ENCODE data around the gene THOC1. TPM values are rescaled to one million over a fixed set of nuclear protein-coding genes. Genes with fewer than 3 reads are reported as not detected.
"Not testable (repeated sequence)": the region's sequence is repeated elsewhere in the genome, so short reads cannot be mapped to it uniquely, and the experiment has no call there.

THOC1 gene
- total RNA-seq, result 161 TPM

- no peaks in the 10 kb centered on the region for H3K9me3 ChIP-seq (ENCODE audit: low read depth, low read length)
- H3K27me3 ChIP-seq (ENCODE audit: insufficient read depth, low read length), result no peaks in the 10 kb centered on the region
- peaks cover 20% of the 10 kb centered on the region for H3K4me1 ChIP-seq (ENCODE audit: insufficient read depth, low read length)
- peak within 1 kb of the TSS; percentile 84 for H3K4me3 ChIP-seq (ENCODE audit: low read length)
Measured at GRCh38 chr18:267688-268552, at the start of gene THOC1. TSS of gene THOC1 (minus strand) at chr18:268047. CDS start at chr18:268019, 28 bp downstream.

- H3K4me1 ChIP-seq (ENCODE audit: insufficient read depth, low read length), result peaks cover 7% of the 10 kb centered on the region
- H3K27me3 ChIP-seq (ENCODE audit: insufficient read depth, low read length), result no peaks in the 10 kb centered on the region
- no peak overlapping the region for H3K4me3 ChIP-seq (ENCODE audit: low read length)
- H3K9me3 ChIP-seq (ENCODE audit: low read depth, low read length), result no peaks in the 10 kb centered on the region
Measured at GRCh38 chr18:317618-318017, 49.8 kb upstream of the THOC1 start.

DNA sequence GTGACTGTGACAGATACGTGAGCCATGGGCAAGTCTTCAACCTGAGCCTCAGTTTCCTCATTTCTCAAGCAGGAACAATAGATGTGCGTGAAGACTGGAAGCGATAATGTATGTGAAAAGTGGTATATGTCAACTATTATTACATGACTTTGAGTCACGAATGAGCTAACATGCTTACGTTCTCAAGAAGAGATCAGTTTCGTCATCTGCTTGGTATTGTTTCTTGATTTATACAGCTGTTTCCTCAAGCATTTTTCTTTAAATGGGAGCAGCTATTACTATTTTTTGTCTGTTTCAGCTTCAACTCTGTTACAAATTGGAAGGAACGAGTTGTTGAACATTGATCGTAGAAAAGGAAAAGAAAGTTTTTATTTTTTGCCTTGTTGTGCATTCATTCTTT is 48.5 kb upstream of the THOC1 start:
- H3K9me3 ChIP-seq (ENCODE audit: low read depth, low read length), result no peaks in the 10 kb centered on the region
- H3K4me3 ChIP-seq (ENCODE audit: low read length), result no peak overlapping the region
- H3K4me1 ChIP-seq (ENCODE audit: insufficient read depth, low read length), result no peaks in the 10 kb centered on the region
- no peaks in the 10 kb centered on the region for H3K27me3 ChIP-seq (ENCODE audit: insufficient read depth, low read length)

GRCh38 chr18:313931-314330 is 46.1 kb upstream of the THOC1 start:
- Histone ChIP-seq H3K4me3 (ENCODE audit: low read length) (no peak overlapping the region), H3K27me3 (ENCODE audit: insufficient read depth, low read length) (no peaks in the 10 kb centered on the region), H3K4me1 (ENCODE audit: insufficient read depth, low read length) (no peaks in the 10 kb centered on the region), H3K9me3 (ENCODE audit: low read depth, low read length) (no peaks in the 10 kb centered on the region)

- H3K9me3 ChIP-seq (ENCODE audit: low read depth, low read length), result no peaks in the 10 kb centered on the region
- no peak overlapping the region for H3K4me3 ChIP-seq (ENCODE audit: low read length)
- no peaks in the 10 kb centered on the region for H3K4me1 ChIP-seq (ENCODE audit: insufficient read depth, low read length)
- H3K27me3 ChIP-seq (ENCODE audit: insufficient read depth, low read length), result no peaks in the 10 kb centered on the region
Measured at GRCh38 chr18:312415-312814, 44.6 kb upstream of the THOC1 start.

DNA sequence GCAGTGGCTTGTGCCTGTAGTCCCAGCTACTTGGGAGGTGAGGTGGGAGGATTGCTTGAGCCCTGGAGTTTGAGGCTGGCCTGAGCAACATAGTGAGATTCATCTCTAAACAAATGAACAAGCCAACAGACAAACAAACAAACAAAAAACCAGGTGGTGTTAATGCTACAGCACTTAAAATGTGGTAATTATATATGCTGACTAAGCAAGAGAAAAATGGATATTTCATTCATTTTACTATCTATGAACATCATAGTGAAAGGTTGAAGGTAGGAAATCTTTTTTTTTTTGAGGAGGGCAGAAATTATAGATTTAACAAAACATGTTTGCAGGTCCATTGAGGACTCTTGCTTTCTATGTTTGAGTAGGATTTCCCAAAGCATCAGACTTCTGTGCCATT is 42.2 kb upstream of the THOC1 start:
- H3K4me3 ChIP-seq (ENCODE audit: low read length), result no peak overlapping the region
- no peaks in the 10 kb centered on the region for H3K4me1 ChIP-seq (ENCODE audit: insufficient read depth, low read length)
- H3K9me3 ChIP-seq (ENCODE audit: low read depth, low read length), result no peaks in the 10 kb centered on the region
- no peaks in the 10 kb centered on the region for H3K27me3 ChIP-seq (ENCODE audit: insufficient read depth, low read length)

GRCh38 chr18:308086-308485 is 40.2 kb upstream of the THOC1 start:
- H3K4me1 ChIP-seq (ENCODE audit: insufficient read depth, low read length); H3K4me3 ChIP-seq (ENCODE audit: low read length): not testable (repeated sequence)

GRCh38 chr18:306608-307255 is 38.9 kb upstream of the THOC1 start:
- no peaks in the 10 kb centered on the region for H3K4me1 ChIP-seq (ENCODE audit: insufficient read depth, low read length)
- no peak overlapping the region for H3K4me3 ChIP-seq (ENCODE audit: low read length)
- no peaks in the 10 kb centered on the region for H3K9me3 ChIP-seq (ENCODE audit: low read depth, low read length)
- H3K27me3 ChIP-seq (ENCODE audit: insufficient read depth, low read length), result no peaks in the 10 kb centered on the region

More at GRCh38 chr18:308086-308485, 40.2 kb upstream of the THOC1 start:
- H3K27me3 ChIP-seq (ENCODE audit: insufficient read depth, low read length); H3K9me3 ChIP-seq (ENCODE audit: low read depth, low read length): not testable (repeated sequence)

- no peaks in the 10 kb centered on the region for H3K27me3 ChIP-seq (ENCODE audit: insufficient read depth, low read length)
- no peak overlapping the region for H3K4me3 ChIP-seq (ENCODE audit: low read length)
- no peaks in the 10 kb centered on the region for H3K4me1 ChIP-seq (ENCODE audit: insufficient read depth, low read length)
- no peaks in the 10 kb centered on the region for H3K9me3 ChIP-seq (ENCODE audit: low read depth, low read length)
Measured at GRCh38 chr18:305003-305501, 37.2 kb upstream of the THOC1 start.

DNA sequence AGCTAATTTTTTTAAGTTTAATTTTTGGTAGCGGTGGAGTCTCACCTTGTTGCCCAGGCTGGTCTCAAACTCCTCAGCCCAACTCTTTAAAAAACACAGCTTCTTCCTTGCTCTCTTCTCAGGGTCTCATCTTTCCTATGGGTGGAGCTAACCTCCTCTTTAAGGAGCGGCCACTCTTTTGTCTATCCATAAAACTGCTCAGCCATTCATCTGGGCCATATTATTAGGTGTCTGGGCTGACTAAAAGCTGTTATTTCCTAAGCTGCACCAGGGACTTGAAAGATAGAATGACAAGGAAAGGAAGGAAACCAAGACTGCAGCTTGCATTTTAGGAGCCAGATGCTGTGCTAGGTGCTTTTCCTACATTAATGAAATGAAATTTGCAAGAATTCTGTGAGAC is 35.8 kb upstream of the THOC1 start:
- no peaks in the 10 kb centered on the region for H3K4me1 ChIP-seq (ENCODE audit: insufficient read depth, low read length)
- H3K27me3 ChIP-seq (ENCODE audit: insufficient read depth, low read length), result no peaks in the 10 kb centered on the region
- no peak overlapping the region for H3K4me3 ChIP-seq (ENCODE audit: low read length)
- no peaks in the 10 kb centered on the region for H3K9me3 ChIP-seq (ENCODE audit: low read depth, low read length)

GRCh38 chr18:303011-303410 is 35.2 kb upstream of the THOC1 start:
- H3K9me3 ChIP-seq (ENCODE audit: low read depth, low read length), result no peaks in the 10 kb centered on the region
- no peaks in the 10 kb centered on the region for H3K4me1 ChIP-seq (ENCODE audit: insufficient read depth, low read length)
- no peak overlapping the region for H3K4me3 ChIP-seq (ENCODE audit: low read length)
- no peaks in the 10 kb centered on the region for H3K27me3 ChIP-seq (ENCODE audit: insufficient read depth, low read length)

- H3K27me3 ChIP-seq (ENCODE audit: insufficient read depth, low read length), result no peaks in the 10 kb centered on the region
- H3K4me3 ChIP-seq (ENCODE audit: low read length), result no peak overlapping the region
- H3K9me3 ChIP-seq (ENCODE audit: low read depth, low read length), result no peaks in the 10 kb centered on the region
- H3K4me1 ChIP-seq (ENCODE audit: insufficient read depth, low read length), result no peaks in the 10 kb centered on the region
Measured at GRCh38 chr18:302097-302496, 34.2 kb upstream of the THOC1 start.

- H3K4me3 ChIP-seq (ENCODE audit: low read length), result no peak overlapping the region
- no peaks in the 10 kb centered on the region for H3K4me1 ChIP-seq (ENCODE audit: insufficient read depth, low read length)
- H3K9me3 ChIP-seq (ENCODE audit: low read depth, low read length), result no peaks in the 10 kb centered on the region
- no peaks in the 10 kb centered on the region for H3K27me3 ChIP-seq (ENCODE audit: insufficient read depth, low read length)
Measured at GRCh38 chr18:297936-298335, 30.1 kb upstream of the THOC1 start.

DNA sequence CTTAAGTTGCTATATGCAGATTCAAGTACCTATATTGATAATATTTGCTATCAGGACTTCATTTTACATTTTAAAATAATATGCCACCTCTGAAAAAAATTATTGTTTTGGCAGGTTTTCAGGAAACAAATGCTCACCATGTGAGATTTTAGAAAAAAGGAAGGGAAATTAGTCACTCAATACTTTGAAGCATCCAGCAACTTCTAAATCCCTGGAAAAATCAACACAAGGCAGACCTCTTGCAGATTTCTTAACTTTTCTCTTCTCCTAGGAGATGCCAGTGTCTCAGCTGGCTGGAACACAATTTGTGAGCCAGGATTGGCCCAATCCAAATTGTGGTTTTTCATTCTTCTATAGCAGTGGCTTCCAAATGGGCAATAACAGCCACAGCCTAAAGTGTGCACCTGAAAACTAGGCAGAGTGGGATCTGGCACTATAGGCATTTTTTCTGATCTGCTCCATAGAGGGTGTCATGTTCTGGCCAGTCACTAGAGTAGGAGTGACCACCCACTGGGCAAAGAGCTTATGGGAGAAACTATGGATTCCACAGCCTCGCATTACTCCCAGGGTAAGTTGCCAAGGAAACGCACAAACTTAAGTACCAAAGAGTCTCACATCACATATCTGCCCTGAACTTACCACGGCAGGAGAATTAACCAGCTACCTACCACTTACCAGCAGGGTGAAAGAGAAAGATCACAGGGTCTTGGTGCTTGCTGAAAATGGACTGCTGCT is 28.1 kb upstream of the THOC1 start:
- no peaks in the 10 kb centered on the region for H3K4me1 ChIP-seq (ENCODE audit: insufficient read depth, low read length)
- H3K9me3 ChIP-seq (ENCODE audit: low read depth, low read length), result no peaks in the 10 kb centered on the region
- H3K4me3 ChIP-seq (ENCODE audit: low read length), result no peak overlapping the region
- no peaks in the 10 kb centered on the region for H3K27me3 ChIP-seq (ENCODE audit: insufficient read depth, low read length)

DNA sequence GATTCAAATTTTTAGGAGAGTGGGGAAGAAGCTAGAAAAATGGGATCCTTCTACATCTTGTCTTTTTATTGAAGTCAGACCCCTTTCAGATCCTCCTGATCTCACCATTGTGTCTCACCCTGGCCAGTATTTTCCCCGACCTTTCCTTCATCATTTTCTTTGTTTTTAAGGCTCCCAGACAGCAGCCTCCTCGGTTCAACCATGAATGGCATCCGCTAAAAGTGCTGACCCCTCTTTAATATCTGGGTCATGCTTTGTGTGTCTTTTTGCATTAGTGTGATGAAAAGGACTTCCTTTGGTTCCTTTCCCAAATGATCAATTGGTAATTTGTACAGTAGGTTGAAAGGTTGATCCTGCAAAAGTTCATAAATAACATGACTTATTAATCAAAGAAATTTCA is 26.7 kb upstream of the THOC1 start:
- H3K9me3 ChIP-seq (ENCODE audit: low read depth, low read length), result no peaks in the 10 kb centered on the region

More for the DNA sequence above, 26.7 kb upstream of the THOC1 start:
- H3K4me1 ChIP-seq (ENCODE audit: insufficient read depth, low read length), result no peaks in the 10 kb centered on the region
- H3K4me3 ChIP-seq (ENCODE audit: low read length), result no peak overlapping the region
- H3K27me3 ChIP-seq (ENCODE audit: insufficient read depth, low read length), result no peaks in the 10 kb centered on the region
